Heart left ventricle (tissue), 16 donors: ENCODE data around the gene NDUFS3. TPM values are rescaled to one million over a fixed set of nuclear protein-coding genes. Genes with fewer than 3 reads are reported as not detected.
"Not testable (repeated sequence)": the region's sequence is repeated elsewhere in the genome, so short reads cannot be mapped to it uniquely, and the experiment has no call there.

Experiments used
- ATAC-seq, 4 donors: fragments of 200-7000 bp; cut with Tn5 transposase; one replicate each; pipeline ENCODE4 v1.9.1; 2020 to 2022; ENCODE audit warnings: moderate library complexity in 4 of 4, mild to moderate bottlenecking in 3 of 4, moderate number of reproducible peaks in 1 of 4
- DNase-seq, 5 donors: peaks; one replicate each; pipeline ENCODE4 v3.0.0-alpha.2; 2020
- H3K27ac ChIP-seq, 12 donors: fragments of 200-600 bp; sonication (generic) in 4 of 12; one replicate each; pipeline versions ENCODE4 v1.5.0 to v1.8.0; 2016 to 2022; ENCODE audit warnings: mild to moderate bottlenecking in 2 of 12
- H3K27me3 ChIP-seq, 9 donors: fragments of 200-600 bp; sonication (generic) in 2 of 9; one replicate each; pipeline versions ENCODE4 v1.5.1 to v1.8.0; 2016 to 2022; ENCODE audit warnings: mild to moderate bottlenecking in 3 of 9
- H3K36me3 ChIP-seq, 9 donors: fragments of 200-600 bp; sonication (generic) in 2 of 9; one replicate each; pipeline versions ENCODE4 v1.5.0 to v1.8.0; 2018 to 2022; ENCODE audit warnings: mild to moderate bottlenecking in 2 of 9
- H3K4me1 ChIP-seq, 12 donors: fragments of 200-600 bp; sonication (generic) in 4 of 12; one replicate each; pipeline versions ENCODE4 v1.5.0 to v1.8.0; 2016 to 2022; ENCODE audit warnings: mild to moderate bottlenecking in 3 of 12
- H3K4me3 ChIP-seq, 12 donors: fragments of 200-600 bp; sonication (generic) in 4 of 12; one replicate each; pipeline versions ENCODE4 v1.5.0 to v1.8.0; 2017 to 2022; ENCODE audit warnings: mild to moderate bottlenecking in 9 of 12, moderate library complexity in 4 of 12
- H3K9me3 ChIP-seq, 12 donors: fragments of 200-600 bp; sonication (generic) in 4 of 12; one replicate each; pipeline versions ENCODE4 v1.5.0 to v1.8.0; 2016 to 2022; ENCODE audit warnings: mild to moderate bottlenecking in 1 of 12
- POLR2A ChIP-seq, 2 donors: fragments of 450-650 bp; IDR thresholded peaks; one replicate each; pipeline ENCODE4 v1.6.1; 2017; ENCODE audit warnings: antibody characterized with exemption in 2 of 2, mild to moderate bottlenecking in 2 of 2, moderate library complexity in 2 of 2
- WGBS, 4 donors: extraction: QIAGEN DNeasy Blood & Tissue Kit in 2 of 4; methylation state at CpG; one replicate each; pipeline versions ENCODE4 v1.1.5 to v1.1.7; 2013 to 2018; 5-methylcytosine and 5-hydroxymethylcytosine counted together
- intact Hi-C, 10 donors: fragments of 100-400 bp; cut with DNase I; formaldehyde crosslinking; loops; one replicate each; pipeline versions ENCODE4 v1.11.1 to v1.14.2; 2022
- polyA plus RNA-seq, 2 donors: library from polyadenylated mRNA; stranded (reverse); fragments of 200-250 nt; gene quantifications; one replicate each; pipeline ENCODE4 v1.2.3, GENCODE V29; 2013
- total RNA-seq, 9 donors: library from RNA; depleted of rRNA in 2 of 9; stranded (reverse); fragments of >200 nt in 2 of 9; fragmentation: NEBNext Ultra II Directional in 3 of 9; extraction: Animal tissue kit (Norgen Biotek cat#: 25700) in 3 of 9; gene quantifications; one replicate each; pipeline versions ENCODE4 v1.1.0 to v1.2.4, GENCODE V29; 2016 to 2023
- TF ChIP-seq, protein P1 (sequence below), 12 donors: fragments of 200-600 bp; sonication (generic) in 4 of 12; IDR thresholded peaks; one replicate each; pipeline versions ENCODE4 v1.5.0 to v1.8.0; 2018 to 2022; ENCODE audit warnings: antibody characterized with exemption in 12 of 12, mild to moderate bottlenecking in 5 of 12
- donor health status: ischemic (EF 13 %, LVEDD 7.1; RV severe dilation, severe dysfunction).
- donor health status: healthy with polysubstance abuse.
- donor health status: DM: no; HTN: yes; CAD: no.
- donor health status: DM: no; HTN: no; CAD: no.
- donor health status: ischemic (EF 25% LVEDD 6.9; RV normal size, moderate dysfunction).
- donor health status: ischemic (EF 25% LVEDD 5.7; RV mildly dilated, moderate dysfunction).
- donor health status: healthy.
- donor health status: DM: yes; HTN: yes; CAD: no.
- donor health status: ischemic (EF 35%, LVEDD 5.7; RV mildly dilated, moderate dysfunction).
- donor health status: nonischemic (EF 11% LVEDD 7.7; RV severe dilation, severe dysfunction).
- donor health status: DM: yes; HTN: yes; CAD: no.
- donor health status: PGD.
- donor health status: ischemic (EF 29% LVEDD 5.4; RV normal size, mild dysfunction).
- donor health status: nonischemic (EF 23%, LVEDD 6.1; RV moderate dilation, normal function).

NDUFS3 gene
- total and polyA plus RNA-seq, 11 donors: 134 to 478 (median 236) TPM

DNA sequence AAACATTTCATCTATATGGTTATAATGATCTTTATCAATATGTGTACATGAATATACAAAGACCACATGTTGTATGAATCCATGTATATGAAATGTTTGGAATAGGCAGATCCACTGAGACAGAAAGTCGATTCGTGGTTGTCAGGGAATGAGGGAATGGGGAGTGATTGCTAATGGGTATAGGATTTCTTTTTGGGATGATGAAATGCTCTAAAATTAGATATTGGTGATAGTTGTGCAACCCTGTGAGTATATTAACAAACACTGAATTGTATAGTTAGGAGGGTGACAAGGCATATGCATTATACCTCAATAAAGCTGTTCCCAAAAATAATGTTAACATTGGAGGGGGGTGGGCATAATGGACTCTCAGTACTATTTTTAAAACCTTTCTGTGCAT is 18.4 kb upstream of the NDUFS3 start:
- no peak overlapping the region for H3K4me3 ChIP-seq
- no peak overlapping the region for H3K27ac ChIP-seq
- H3K9me3 ChIP-seq: no peaks in the 10 kb centered on the region
- no peaks in the 10 kb centered on the region for H3K36me3 ChIP-seq
- intact Hi-C loops: no loop called here
- ATAC-seq (no peak), DNase-seq (no peak)
- TF ChIP-seq, protein P1, sequence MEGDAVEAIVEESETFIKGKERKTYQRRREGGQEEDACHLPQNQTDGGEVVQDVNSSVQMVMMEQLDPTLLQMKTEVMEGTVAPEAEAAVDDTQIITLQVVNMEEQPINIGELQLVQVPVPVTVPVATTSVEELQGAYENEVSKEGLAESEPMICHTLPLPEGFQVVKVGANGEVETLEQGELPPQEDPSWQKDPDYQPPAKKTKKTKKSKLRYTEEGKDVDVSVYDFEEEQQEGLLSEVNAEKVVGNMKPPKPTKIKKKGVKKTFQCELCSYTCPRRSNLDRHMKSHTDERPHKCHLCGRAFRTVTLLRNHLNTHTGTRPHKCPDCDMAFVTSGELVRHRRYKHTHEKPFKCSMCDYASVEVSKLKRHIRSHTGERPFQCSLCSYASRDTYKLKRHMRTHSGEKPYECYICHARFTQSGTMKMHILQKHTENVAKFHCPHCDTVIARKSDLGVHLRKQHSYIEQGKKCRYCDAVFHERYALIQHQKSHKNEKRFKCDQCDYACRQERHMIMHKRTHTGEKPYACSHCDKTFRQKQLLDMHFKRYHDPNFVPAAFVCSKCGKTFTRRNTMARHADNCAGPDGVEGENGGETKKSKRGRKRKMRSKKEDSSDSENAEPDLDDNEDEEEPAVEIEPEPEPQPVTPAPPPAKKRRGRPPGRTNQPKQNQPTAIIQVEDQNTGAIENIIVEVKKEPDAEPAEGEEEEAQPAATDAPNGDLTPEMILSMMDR (IDR thresholded peaks at IDR 0.05): no peak
- no peak for TF ChIP-seq POLR2A (IDR thresholded peaks at IDR 0.05)
- no peaks in the 10 kb centered on the region for H3K27me3 ChIP-seq
- 84 to 92% (median 86%) methylated on average over 2 of the region's 2 CpGs for WGBS, 4 donors
- peaks cover 0 to 10% (median 7%) of the 10 kb centered on the region in 12 donors for H3K4me1 ChIP-seq

DNA sequence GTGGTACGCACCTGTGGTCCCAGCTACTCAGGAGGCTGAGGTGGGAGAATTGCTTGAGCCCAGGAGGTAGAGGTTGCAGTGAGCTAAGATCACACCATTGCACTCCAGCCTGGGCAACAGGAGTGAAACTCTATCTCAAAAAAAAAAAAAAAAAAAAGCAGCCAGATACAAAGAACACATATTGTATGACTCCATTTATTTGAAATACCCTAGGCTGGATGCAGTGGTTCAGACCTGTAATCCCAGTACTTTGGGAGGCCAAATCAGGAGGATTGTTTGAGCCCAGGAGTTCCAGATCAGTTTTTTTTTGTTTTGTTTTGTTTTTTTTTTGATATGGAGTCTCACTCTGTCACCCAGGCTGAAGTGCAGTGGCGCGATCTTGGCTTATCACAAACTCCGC is 16.5 kb upstream of the NDUFS3 start:
- WGBS, 4 donors: 91 to 98% (median 95%) methylated on average over 4 of the region's 4 CpGs
- H3K27me3 ChIP-seq, H3K9me3 ChIP-seq, H3K36me3 ChIP-seq, ATAC-seq, DNase-seq, intact Hi-C loops, H3K27ac ChIP-seq, H3K4me3 ChIP-seq: not testable (repeated sequence)
- H3K4me1 ChIP-seq: peaks cover 0 to 23% (median 14%) of the 10 kb centered on the region in 12 donors

DNA sequence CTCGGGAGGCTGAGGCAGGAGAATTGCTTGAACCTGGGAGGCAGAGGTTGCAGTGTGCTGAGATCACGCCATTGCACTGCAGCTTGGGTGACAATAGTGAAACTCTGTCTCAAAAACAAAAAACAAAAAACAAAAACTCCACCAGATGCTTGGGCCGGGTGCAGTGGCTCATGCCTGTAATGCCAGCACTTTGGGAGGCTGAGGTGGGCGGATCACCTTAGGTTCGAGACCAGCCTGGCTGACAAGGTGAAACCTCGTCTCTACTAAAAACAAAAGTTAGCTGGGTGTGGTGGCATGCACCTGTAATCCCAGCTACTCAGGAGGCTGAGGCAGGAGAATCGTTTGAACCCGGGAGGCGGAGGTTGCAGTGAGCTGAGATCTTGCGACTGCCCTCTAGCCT is 14.5 kb upstream of the NDUFS3 start:
- H3K27ac ChIP-seq, H3K27me3 ChIP-seq, DNase-seq, intact Hi-C loops, H3K9me3 ChIP-seq, ATAC-seq: not testable (repeated sequence)
- peaks cover 0 to 12% (median 0%) of the 10 kb centered on the region in 9 donors for H3K36me3 ChIP-seq
- WGBS, 4 donors: 95 to 98% (median 96%) methylated on average over 10 of the region's 10 CpGs
- H3K4me1 ChIP-seq: peaks cover 0 to 23% (median 14%) of the 10 kb centered on the region in 12 donors
- peak overlapping the region in 1 of 12 donors; percentile 94 for H3K4me3 ChIP-seq

DNA sequence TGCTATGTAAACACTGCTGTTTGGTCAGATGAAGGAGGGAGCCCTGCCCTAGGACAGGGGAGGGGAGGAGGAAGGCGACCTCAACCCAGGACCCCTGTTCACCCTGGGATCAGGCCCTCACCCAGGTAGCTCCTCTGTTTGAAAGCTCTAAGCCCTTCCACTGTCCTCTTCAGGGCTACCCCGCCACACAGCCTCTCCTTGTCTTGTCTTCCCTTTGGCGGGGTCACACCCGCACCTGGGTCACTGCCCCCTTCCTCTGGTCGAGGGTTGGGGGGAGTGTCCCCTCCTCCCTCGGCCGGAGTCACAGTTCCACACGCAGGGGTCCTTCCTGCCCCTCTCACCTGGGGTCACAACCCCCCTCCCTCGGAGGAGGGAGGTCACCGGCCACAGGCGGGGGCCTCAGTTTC is 13.9 kb upstream of the NDUFS3 start:
- no peak for TF ChIP-seq POLR2A (IDR thresholded peaks at IDR 0.05)
- TF ChIP-seq, protein P1 (IDR thresholded peaks at IDR 0.05): no peak
- peaks cover 0 to 17% (median 5%) of the 10 kb centered on the region in 9 donors for H3K36me3 ChIP-seq
- ATAC-seq: peak in 3 of 4 donors; percentile 15 to 27 (median 15)
- H3K27ac ChIP-seq: peak overlapping the region in 11 of 12 donors; percentile 41 to 92 (median 82)
- H3K27me3 ChIP-seq: no peaks in the 10 kb centered on the region
- peak overlapping the region; percentile 65 to 97 (median 90) for H3K4me3 ChIP-seq
- DNase-seq: no peak
- no peaks in the 10 kb centered on the region for H3K9me3 ChIP-seq
- intact Hi-C loops: loop anchor here in 1 of 10 donors (5.0 kb wide), 1 partner anchor 52 kb away; no protein-coding TSS in a partner anchor
- peaks cover 0 to 23% (median 14%) of the 10 kb centered on the region in 12 donors for H3K4me1 ChIP-seq
- WGBS, 4 donors: 17 to 26% (median 21%) methylated on average over 9 to 11 of the region's 11 CpGs

DNA sequence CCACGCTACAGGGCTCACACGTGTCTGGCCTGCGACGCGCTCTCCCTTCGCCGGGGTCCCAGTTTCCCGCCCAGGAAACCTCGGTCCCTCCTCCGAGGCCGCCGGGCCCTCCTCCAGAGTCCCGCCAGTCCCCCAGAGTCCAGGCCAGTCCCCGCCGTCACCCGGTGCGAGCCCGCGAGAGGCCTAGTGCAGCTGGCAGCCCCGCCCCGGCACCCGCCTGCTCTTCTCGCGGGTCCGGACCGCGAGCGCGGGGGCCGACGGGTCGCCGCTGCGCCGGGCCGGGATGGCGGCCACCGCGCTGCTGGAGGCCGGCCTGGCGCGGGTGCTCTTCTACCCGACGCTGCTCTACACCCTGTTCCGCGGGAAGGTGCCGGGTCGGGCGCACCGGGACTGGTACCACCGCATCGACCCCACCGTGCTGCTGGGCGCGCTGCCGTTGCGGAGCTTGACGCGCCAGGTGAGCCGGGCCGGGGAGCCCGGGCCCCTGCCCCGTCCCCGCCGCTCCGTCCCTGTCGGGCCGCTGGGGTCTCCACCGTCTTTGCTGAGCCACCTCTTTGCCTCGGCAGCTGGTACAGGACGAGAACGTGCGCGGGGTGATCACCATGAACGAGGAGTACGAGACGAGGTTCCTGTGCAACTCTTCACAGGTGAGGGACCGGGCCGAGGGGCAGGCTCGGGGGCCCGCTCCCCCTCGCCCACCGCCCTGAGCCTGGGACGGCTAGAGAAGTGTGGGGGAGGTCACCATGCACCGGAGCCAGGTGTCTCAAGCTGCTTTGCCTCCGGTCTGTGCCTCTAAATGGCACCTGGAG is 13.3 kb upstream of the NDUFS3 start, which contains the start of gene PTPMT1:
Gene PTPMT1, plus strand, starts transcription at position 260 of the 809 bp plus-strand sequence. Its CDS starts 24 bp downstream, at position 284.
- WGBS, 4 donors: 0 to 1% (median 1%) methylated on average over 18 to 86 of the region's 86 CpGs
- peaks cover 0 to 23% (median 14%) of the 10 kb centered on the region in 12 donors for H3K4me1 ChIP-seq
- intact Hi-C loops: loop anchor here in 1 of 10 donors (5.0 kb wide), 1 partner anchor 52 kb away; no protein-coding TSS in a partner anchor
- peak within 1 kb of the TSS in 11 of 12 donors; percentile 41 to 92 (median 82) for H3K27ac ChIP-seq
- H3K4me3 ChIP-seq: peak within 1 kb of the TSS; percentile 65 to 97 (median 90)
- no peaks in the 10 kb centered on the region for H3K27me3 ChIP-seq
- H3K36me3 ChIP-seq: peaks cover 0 to 23% (median 8%) of the 10 kb centered on the region in 9 donors
- peak; percentile 95 to 97 (median 96) for ATAC-seq
- H3K9me3 ChIP-seq: no peaks in the 10 kb centered on the region
- peak; percentile 75 to 90 (median 85) for DNase-seq
- TF ChIP-seq, protein P1 (IDR thresholded peaks at IDR 0.05): no peak
- TF ChIP-seq POLR2A (IDR thresholded peaks at IDR 0.05): peak in 1 of 2 donors; percentile 51
